ENCODE results near the gene LCNL1. TPM values are rescaled to one million over a fixed set of nuclear protein-coding genes. Genes with fewer than 3 reads are reported as not detected.

Gene LCNL1
- total and polyA plus RNA-seq, 2 of the 13 experiments (the other 11 are each of a cell fraction or from before 2014, with no cell fraction given) = not detected

GRCh38 chr9:137034709-137035506 lies 52.1 kb downstream of the LCNL1 start (continued):
- peak; percentile 18 for TF ChIP-seq AGO1 (IDR thresholded peaks at IDR 0.05; ENCODE audit: low read depth, low read length, poor library complexity, severe bottlenecking)
- peak; percentile 36 for TF ChIP-seq SAP130 (CRISPR knock-in tag; IDR thresholded peaks at IDR 0.05; ENCODE audit: low read depth)
- peak; percentile 25; the same call in 1 of the 2 replicates for TF ChIP-seq SSRP1 (CRISPR knock-in tag; IDR thresholded peaks at IDR 0.05)
- TF ChIP-seq HNF1B (CRISPR knock-in tag; IDR thresholded peaks at IDR 0.05) = peak; percentile 60; the same call in 1 of the 2 replicates
- TF ChIP-seq ZSCAN9 (CRISPR knock-in tag; IDR thresholded peaks at IDR 0.05; ENCODE audit: borderline replicate concordance) = 0 out of 2 replicates have a peak, but pooled peaks have one; percentile 23
- 0 out of 2 replicates have a peak, but pooled peaks have one; percentile 13 for TF ChIP-seq TFAP4 (IDR thresholded peaks at IDR 0.05; ENCODE audit: borderline replicate concordance, low read depth)
- peak; percentile 11; the same call in 1 of the 2 replicates for TF ChIP-seq HOXA3 (CRISPR knock-in tag; IDR thresholded peaks at IDR 0.05)
- no peak for TF ChIP-seq RXRB (CRISPR knock-in tag; IDR thresholded peaks at IDR 0.05; ENCODE audit: borderline replicate concordance)
- no peak for TF ChIP-seq ADNP (CRISPR knock-in tag; IDR thresholded peaks at IDR 0.05)
- TF ChIP-seq ZNF772 (CRISPR knock-in tag; IDR thresholded peaks at IDR 0.05) = peak; percentile 61; the same call in 1 of the 2 replicates
- peak; percentile 74 for TF ChIP-seq ZNF687 (CRISPR knock-in tag; IDR thresholded peaks at IDR 0.05)
- TF ChIP-seq NFAT5 (CRISPR knock-in tag; IDR thresholded peaks at IDR 0.05) = no peak
- TF ChIP-seq NFIC (IDR thresholded peaks at IDR 0.05; ENCODE audit: low read length) = no peak
- TF ChIP-seq ZNF740 (CRISPR knock-in tag; IDR thresholded peaks at IDR 0.05) = peak; percentile 47; the same call in 1 of the 2 replicates
- peak; percentile 30 for TF ChIP-seq RBM39 (IDR thresholded peaks at IDR 0.05; ENCODE audit: low read depth, low read length, poor library complexity, severe bottlenecking)
- TF ChIP-seq ATF1 (CRISPR knock-in tag; IDR thresholded peaks at IDR 0.05) = no peak
